Coronary artery (tissue), 2 donors: ENCODE results near the gene MTERF4.

Experiments used
- DNase-seq: peaks from one replicate; pipeline ENCODE4 v3.0.0-alpha.2; 2017; ENCODE audit warnings: low spot score
- H3K27ac ChIP-seq, 2 donors: fragments of 200-600 bp; sonication (generic); one replicate each; pipeline ENCODE4 v1.5.1; 2016 to 2019
- H3K4me3 ChIP-seq: fragments of 200-600 bp; sonication (generic); 2 replicates; pipeline ENCODE4 v1.5.1; 2016; ENCODE audit warnings: mild to moderate bottlenecking, moderate library complexity
- TF ChIP-seq, protein P1 (sequence below): fragments of 200-600 bp; sonication (generic); IDR thresholded peaks from one replicate; pipeline ENCODE4 v1.5.1; 2019; ENCODE audit warnings: antibody characterized with exemption

MTERF4 gene

GRCh38 chr2:241132538-241133435 is 30.7 kb upstream of the MTERF4 start:
- no peak for DNase-seq
- TF ChIP-seq, protein P1, sequence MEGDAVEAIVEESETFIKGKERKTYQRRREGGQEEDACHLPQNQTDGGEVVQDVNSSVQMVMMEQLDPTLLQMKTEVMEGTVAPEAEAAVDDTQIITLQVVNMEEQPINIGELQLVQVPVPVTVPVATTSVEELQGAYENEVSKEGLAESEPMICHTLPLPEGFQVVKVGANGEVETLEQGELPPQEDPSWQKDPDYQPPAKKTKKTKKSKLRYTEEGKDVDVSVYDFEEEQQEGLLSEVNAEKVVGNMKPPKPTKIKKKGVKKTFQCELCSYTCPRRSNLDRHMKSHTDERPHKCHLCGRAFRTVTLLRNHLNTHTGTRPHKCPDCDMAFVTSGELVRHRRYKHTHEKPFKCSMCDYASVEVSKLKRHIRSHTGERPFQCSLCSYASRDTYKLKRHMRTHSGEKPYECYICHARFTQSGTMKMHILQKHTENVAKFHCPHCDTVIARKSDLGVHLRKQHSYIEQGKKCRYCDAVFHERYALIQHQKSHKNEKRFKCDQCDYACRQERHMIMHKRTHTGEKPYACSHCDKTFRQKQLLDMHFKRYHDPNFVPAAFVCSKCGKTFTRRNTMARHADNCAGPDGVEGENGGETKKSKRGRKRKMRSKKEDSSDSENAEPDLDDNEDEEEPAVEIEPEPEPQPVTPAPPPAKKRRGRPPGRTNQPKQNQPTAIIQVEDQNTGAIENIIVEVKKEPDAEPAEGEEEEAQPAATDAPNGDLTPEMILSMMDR, result no peak
- no peak overlapping the region for H3K27ac ChIP-seq
- H3K4me3 ChIP-seq, result no peak overlapping the region

DNA sequence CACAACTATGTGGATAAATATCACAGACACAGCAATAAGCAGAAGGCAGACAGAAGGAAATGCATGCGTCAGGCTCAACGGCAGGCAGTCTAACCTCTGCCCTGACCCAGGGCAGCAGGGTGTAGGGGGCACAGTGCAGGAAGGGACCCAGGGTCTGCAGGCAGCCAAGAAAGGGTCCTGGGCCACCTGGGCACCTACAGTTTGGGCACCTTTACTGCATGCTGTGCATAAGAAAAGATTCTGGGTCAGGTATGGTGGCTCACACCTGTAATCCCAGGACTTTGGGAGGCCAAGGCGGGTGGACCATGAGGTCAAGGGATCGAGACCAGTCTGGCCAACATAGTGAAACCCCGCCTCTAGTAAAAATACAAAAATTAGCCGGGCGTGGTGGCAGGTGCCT is 29.4 kb upstream of the MTERF4 start:
- no peak for DNase-seq
- Histone ChIP-seq H3K4me3 (no peak overlapping the region), H3K27ac (no peak overlapping the region)
- TF ChIP-seq, protein P1, result no peak

GRCh38 chr2:241130316-241130715 is 28.2 kb upstream of the MTERF4 start:
- no peak for DNase-seq
- Histone ChIP-seq H3K4me3 (no peak overlapping the region), H3K27ac (no peak overlapping the region)
- TF ChIP-seq, protein P1, result no peak

- no peak for DNase-seq
- TF ChIP-seq, protein P1, result no peak
- Histone ChIP-seq H3K4me3 (no peak overlapping the region), H3K27ac (no peak overlapping the region)
These were observed 27.2 kb upstream of the MTERF4 start for GRCh38 chr2:241129086-241129871.

DNA sequence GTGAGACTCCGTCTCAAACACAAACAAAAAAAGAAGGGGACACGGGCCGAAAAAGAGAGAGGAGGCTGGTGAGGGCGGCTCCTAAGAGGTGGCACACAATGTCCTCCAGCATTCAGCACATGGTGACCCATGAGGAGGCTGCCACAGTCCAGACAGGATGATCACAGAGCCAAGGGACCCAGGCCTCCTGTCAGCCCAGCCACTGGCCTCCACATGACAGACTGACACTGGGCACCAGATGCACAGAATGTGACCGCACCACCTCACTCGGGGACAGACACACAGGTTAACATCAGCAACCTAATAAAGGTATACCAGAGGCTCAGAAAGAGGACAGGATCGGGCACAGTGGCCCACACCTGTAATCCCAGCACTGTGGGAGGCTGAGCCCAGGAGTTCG is 26.2 kb upstream of the MTERF4 start:
- H3K27ac ChIP-seq, result no peak overlapping the region
- H3K4me3 ChIP-seq, result no peak overlapping the region
- DNase-seq, result no peak
- TF ChIP-seq, protein P1, result no peak

DNA sequence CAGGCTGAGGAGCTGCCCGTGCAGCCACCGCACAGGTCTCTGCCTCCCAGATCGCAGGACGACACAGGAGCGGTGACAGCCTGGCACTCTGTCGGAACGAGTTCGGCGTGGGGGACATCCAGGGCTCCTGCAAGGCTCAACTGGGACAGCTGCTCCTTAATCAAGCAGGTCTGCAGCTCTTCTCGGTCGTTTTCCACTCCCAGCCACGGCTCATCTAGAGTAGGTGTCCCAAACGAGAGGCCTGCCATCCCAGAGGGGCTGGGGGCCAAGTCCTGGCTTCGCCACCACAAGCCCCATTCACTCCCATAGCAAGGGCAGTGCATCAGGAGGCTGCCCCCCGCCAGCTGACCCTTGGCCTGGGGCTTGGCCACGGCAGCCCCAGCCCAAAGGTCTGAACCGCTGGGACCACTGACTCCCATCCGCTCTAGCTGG is 24.7 kb upstream of the MTERF4 start:
- DNase-seq, result no peak
- no peak overlapping the region for H3K27ac ChIP-seq
- H3K4me3 ChIP-seq, result no peak overlapping the region
- TF ChIP-seq, protein P1, result no peak
